HAP-1 (cell line): ENCODE measurements around the gene MUSTN1.

ENCODE experiments used
- DNase-seq, 2 experiments: peaks; one replicate each; pipeline ENCODE4 v3.0.0-alpha.2; 2016 to 2020; ENCODE audit warnings: low spot score in 2 of 2
- H3K27me3 ChIP-seq: fragments of 250-450 bp; sonication (Bioruptor Pico); 2 replicates; pipeline ENCODE4 v1.5.1; 2020; ENCODE audit warnings: low read depth, mild to moderate bottlenecking, moderate library complexity
- H3K36me3 ChIP-seq: fragments of 250-450 bp; sonication (Bioruptor Pico); replicated peaks from 2 replicates; pipeline ENCODE4 v1.5.1; 2020; ENCODE audit warnings: mild to moderate bottlenecking
- H3K4me1 ChIP-seq: fragments of 250-450 bp; sonication (Bioruptor Pico); 2 replicates; pipeline ENCODE4 v1.5.1; 2020; ENCODE audit warnings: mild to moderate bottlenecking
- H3K4me3 ChIP-seq: fragments of 250-450 bp; sonication (Bioruptor Pico); 2 replicates; pipeline ENCODE4 v1.5.1; 2020; ENCODE audit warnings: mild to moderate bottlenecking, moderate library complexity
- H3K9me3 ChIP-seq: fragments of 250-450 bp; sonication (Bioruptor Pico); 2 replicates; pipeline ENCODE4 v1.5.1; 2020; ENCODE audit warnings: mild to moderate bottlenecking, moderate library complexity
- in situ Hi-C: fragments of 300-500 bp; cut with MboI; formaldehyde crosslinking; loops from 3 replicates; pipeline ENCODE4 v1.14.3; 2020; ENCODE audit warnings: low sequenced_read_pairs, inconsistent platforms, mixed read lengths

Gene MUSTN1

DNA sequence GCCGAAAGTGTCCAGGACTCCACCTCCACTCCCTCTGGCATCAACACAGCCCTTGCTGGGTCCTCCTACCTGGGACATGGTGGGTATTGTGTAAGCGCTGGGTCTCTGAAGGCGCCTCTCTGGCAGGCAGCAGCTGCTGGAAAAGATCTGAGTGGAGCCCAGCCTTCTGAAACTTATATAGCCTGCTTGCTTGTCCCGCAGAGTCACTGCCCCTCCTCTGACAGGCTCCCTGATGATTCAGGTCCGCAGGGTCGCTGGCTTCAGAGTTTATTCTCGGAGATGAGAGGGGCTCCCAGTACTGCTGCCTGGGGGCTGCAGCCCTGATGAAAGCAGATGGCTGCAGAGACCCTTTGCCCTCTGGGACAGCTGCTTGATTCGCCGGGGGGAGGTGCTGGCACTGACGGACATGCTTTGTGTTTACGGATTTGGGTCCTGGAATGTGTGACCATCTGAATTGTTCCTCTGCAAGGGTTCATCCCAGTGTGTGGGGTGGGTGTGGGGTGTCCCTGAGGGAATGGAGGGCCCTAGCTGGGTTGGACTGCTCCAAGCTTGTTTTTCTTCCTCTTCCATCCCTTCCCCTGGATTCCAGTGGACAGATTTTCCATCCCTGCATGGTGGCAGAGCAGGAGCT lies at the start of gene MUSTN1:
Gene MUSTN1 (minus strand): TSS at position 149 of the 631 bp plus-strand sequence. CDS start 71 bp downstream, at position 78.
- no peak for DNase-seq
- no peaks in the 10 kb centered on the region for H3K36me3 ChIP-seq
- no peaks in the 10 kb centered on the region for H3K4me1 ChIP-seq
- H3K9me3 ChIP-seq, result no peaks in the 10 kb centered on the region
- in situ Hi-C loops, result no loop called here
- no peaks in the 10 kb centered on the region for H3K27me3 ChIP-seq
- H3K4me3 ChIP-seq, result no peak within 1 kb of the TSS

DNA sequence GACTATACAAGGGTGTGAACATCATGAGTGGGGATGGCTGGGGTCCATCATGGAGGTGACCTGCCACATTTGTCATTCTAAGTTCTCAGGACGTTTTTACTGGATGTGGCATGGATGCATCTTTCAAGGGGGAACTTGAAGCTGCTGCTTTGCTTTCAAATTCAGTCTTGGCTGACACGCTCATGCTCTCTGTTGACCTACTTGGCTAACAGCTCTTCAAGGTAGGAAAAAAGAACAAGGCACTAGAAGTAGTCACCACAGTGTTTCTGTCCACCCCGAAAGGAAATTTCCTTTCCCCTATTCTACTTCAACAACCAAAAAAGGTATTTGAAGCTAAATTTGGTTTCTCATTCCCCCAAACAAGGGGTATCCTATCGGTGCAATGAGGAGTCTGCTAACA lies 47.6 kb upstream of the MUSTN1 start:
- no peaks in the 10 kb centered on the region for H3K27me3 ChIP-seq
- H3K4me3 ChIP-seq, result no peak overlapping the region
- in situ Hi-C loops, result no loop called here
- H3K36me3 ChIP-seq, result peaks cover 5% of the 10 kb centered on the region; the same call in 1 of the 2 replicates
- H3K4me1 ChIP-seq, result peaks cover 8% of the 10 kb centered on the region; the same call in 1 of the 2 replicates
- no peaks in the 10 kb centered on the region for H3K9me3 ChIP-seq
- DNase-seq, result no peak

DNA sequence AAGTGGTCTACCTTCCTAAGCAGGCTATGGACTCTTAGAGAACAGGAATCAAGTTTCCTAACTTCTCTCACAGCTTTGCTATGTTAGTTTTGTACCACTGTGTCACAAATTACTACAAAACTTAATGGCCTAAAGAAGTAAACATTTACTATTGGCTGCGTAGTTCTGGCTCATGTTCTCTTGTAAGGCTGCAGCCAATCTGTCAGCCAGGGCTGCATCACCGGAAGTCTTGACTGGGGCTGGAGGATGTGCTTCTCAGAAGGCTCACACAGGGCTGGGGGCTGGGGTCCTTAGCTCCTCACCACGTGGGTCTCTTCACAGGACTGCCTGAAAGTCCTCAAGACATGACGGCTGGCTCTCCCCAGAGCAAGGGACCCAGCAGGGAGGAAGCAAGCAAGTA lies 47.1 kb upstream of the MUSTN1 start:
- Histone ChIP-seq H3K4me1 (peaks cover 8% of the 10 kb centered on the region; the same call in 1 of the 2 replicates), H3K4me3 (no peak overlapping the region), H3K27me3 (no peaks in the 10 kb centered on the region), H3K36me3 (peaks cover 5% of the 10 kb centered on the region; the same call in 1 of the 2 replicates), H3K9me3 (no peaks in the 10 kb centered on the region)
- in situ Hi-C loops, result no loop called here
- DNase-seq, result no peak

DNA sequence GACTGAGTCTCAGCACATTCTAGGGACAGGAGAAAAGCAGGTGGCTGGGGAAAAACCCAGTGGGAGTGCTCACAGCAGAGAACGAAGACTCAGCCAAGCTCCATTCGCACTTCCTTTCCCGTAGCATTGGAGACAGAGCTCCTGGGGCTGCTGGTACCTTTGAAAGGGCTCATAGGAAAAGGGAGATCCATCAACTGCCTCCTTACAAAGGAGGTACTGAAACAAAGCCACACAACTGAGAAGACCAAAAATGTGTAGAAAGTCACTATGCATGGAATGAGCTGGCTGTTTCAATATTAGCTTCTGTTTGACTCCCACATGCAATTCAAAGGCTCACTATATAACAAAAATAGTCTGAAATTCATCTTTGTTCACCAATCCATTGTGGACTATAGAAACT lies 45.7 kb upstream of the MUSTN1 start:
- in situ Hi-C loops, result no loop called here
- no peak for DNase-seq
- peaks cover 4% of the 10 kb centered on the region; the same call in 1 of the 2 replicates for H3K36me3 ChIP-seq

DNA sequence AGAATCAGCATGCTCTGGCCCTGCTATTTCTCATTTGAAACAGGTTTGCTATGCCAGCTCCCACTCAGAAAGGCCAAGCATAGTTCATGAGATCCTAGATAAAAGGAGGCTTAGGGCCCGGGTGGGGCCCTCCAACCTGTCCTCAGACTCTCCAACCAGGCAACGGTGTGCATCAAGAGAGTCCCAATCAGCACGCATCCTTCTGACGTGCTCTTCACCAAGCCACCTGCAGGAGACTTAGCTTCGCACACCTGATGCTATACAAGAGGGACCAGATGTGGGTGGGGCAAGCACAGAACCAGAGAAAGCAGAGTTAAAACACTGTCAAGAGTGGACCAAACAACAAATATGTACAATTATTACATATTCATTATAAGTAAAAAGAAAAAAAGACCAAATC lies 45.2 kb upstream of the MUSTN1 start:
- H3K9me3 ChIP-seq, result no peaks in the 10 kb centered on the region
- in situ Hi-C loops, result no loop called here
- no peak overlapping the region for H3K4me3 ChIP-seq
- H3K36me3 ChIP-seq, result no peaks in the 10 kb centered on the region; the same call in 1 of the 2 replicates
- H3K27me3 ChIP-seq, result no peaks in the 10 kb centered on the region
- no peak for DNase-seq
- H3K4me1 ChIP-seq, result peaks cover 8% of the 10 kb centered on the region; the same call in 1 of the 2 replicates

More for the DNA sequence above, 45.7 kb upstream of the MUSTN1 start:
- H3K9me3 ChIP-seq, result no peaks in the 10 kb centered on the region
- no peaks in the 10 kb centered on the region for H3K27me3 ChIP-seq
- no peak overlapping the region for H3K4me3 ChIP-seq
- H3K4me1 ChIP-seq, result peaks cover 8% of the 10 kb centered on the region; the same call in 1 of the 2 replicates

DNA sequence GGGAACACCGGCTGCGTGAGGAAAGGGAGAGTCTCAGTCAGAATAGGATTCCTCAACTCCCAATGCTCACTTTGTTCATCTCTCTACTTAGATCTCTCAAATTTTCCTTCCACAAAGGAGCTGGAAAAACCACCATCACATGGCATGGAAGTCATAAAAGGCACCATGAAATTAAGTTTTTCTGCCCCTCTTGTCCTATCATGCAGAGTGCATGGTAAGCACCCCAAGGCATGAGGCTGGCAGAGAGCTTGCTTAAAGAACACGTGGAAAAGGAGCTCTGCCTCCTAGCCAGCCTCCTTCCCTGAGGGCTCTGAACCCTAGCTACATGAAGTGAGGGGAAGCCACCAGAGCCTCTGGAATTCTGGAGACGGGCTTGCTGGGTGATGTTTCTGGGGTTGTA lies 44.8 kb upstream of the MUSTN1 start:
- no peak for DNase-seq
- no peaks in the 10 kb centered on the region; the same call in 1 of the 2 replicates for H3K36me3 ChIP-seq
- no peaks in the 10 kb centered on the region for H3K9me3 ChIP-seq
- H3K27me3 ChIP-seq, result no peaks in the 10 kb centered on the region
- in situ Hi-C loops, result no loop called here
- H3K4me3 ChIP-seq, result no peak overlapping the region
- peaks cover 8% of the 10 kb centered on the region; the same call in 1 of the 2 replicates for H3K4me1 ChIP-seq

DNA sequence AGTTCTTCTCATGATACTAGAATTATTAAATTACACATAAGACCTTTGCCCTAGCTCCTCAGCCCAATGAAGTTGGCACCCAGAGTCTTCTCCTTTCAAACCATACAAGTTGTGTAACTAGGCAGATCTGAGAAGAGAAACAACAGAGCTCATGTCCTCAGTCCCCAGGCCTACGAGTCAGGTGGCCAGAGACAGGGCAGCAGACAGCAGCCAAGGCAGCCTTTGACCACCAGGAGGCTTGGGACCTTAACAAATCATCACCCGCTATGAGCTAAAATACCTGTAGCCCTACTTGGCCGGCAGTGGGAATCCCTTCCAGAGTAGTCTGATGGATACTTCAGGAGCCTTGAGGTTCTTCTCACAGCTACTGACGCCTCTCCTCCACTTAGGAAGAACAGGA lies 44.3 kb upstream of the MUSTN1 start:
- H3K36me3 ChIP-seq, result no peaks in the 10 kb centered on the region; the same call in 1 of the 2 replicates
- H3K9me3 ChIP-seq, result no peaks in the 10 kb centered on the region
- H3K27me3 ChIP-seq, result no peaks in the 10 kb centered on the region
- in situ Hi-C loops, result no loop called here
- H3K4me1 ChIP-seq, result peaks cover 8% of the 10 kb centered on the region; the same call in 1 of the 2 replicates
- DNase-seq, result no peak
- H3K4me3 ChIP-seq, result no peak overlapping the region

DNA sequence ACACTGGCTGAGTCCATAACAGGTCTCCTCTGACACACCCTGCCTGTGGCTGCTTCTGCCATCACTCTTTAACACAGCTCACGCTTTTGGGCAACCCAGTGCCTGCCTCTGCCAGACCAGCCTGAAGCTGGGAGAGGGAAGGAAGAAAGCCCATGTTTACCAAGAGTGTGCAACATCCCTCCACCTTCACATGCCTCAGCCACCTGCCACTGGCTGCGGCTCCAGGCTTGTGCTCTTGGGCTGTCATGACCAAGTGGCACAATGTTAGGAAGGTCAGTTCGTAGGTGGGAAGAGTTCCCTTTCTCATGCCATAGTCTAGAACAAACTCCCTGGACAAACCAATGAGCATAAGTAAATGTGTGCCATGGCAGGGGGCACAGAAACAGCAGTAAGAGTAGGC lies 42.3 kb upstream of the MUSTN1 start:
- Histone ChIP-seq H3K4me1 (no peaks in the 10 kb centered on the region; the same call in 1 of the 2 replicates), H3K27me3 (no peaks in the 10 kb centered on the region), H3K36me3 (no peaks in the 10 kb centered on the region; the same call in 1 of the 2 replicates), H3K4me3 (no peak overlapping the region), H3K9me3 (no peaks in the 10 kb centered on the region)
- in situ Hi-C loops, result no loop called here
- DNase-seq, result no peak

DNA sequence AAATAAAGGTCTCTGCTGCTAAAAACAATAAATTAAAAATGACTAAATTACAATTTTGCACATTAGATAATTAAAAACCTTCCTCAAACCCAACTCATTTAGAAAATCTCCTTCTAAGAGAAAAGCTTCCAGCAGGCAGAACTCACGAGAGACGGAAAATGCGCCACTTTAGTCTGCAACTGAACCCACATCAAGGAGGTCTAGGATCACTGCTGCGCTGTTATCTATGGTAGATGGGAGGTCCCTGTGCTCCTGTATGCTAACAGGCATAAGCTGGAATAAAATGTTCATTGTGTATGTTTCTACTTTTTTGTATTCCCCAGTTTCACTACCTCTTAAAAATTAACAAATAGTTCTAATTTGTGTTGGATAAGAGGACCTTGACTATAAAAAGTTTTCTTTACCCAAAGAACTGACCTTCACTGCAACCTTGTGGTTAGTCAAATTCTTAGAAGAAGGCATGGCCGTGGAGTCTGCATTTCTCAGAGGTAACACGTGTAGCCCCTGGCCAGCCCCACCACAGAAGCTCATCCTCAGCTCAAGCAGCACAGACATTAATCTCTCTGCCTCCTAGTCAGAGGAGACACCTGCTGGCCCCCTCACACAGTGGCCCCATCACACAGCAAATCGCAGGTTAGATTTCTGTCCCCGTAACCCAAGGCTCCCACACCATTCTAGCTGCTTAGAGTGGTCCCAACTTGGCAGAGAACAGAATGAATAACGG lies 40.2 kb upstream of the MUSTN1 start:
- H3K27me3 ChIP-seq, result no peaks in the 10 kb centered on the region
- in situ Hi-C loops, result no loop called here

DNA sequence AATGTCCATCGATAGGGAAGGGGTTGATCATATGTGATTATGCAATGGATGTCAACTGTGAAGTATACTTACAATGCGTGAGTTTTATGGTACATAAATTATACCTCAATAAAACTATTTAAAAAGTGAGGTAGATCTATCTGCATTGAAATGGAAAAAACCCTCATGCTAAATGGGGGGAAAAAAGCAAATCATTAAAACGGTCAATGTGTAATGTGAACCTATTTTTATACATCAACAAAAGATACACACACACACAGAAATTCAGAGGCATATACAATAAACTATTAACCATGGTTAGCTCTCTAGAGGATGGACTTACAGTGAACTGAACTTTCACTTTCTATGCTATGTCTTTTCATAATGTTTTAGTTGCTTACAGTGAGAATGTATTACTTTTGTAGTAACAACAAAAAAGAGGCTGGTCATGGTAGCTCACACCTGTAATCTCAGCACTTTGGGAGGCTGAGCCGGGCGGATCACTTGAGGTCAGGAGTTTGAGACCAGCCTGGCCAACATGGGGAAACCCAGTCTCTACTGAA lies 39.4 kb upstream of the MUSTN1 start:
- H3K9me3 ChIP-seq, result no peaks in the 10 kb centered on the region
- DNase-seq, result no peak
- in situ Hi-C loops, result no loop called here
- no peaks in the 10 kb centered on the region; the same call in 1 of the 2 replicates for H3K4me1 ChIP-seq
- no peaks in the 10 kb centered on the region for H3K36me3 ChIP-seq
- H3K4me3 ChIP-seq, result no peak overlapping the region
- H3K27me3 ChIP-seq, result no peaks in the 10 kb centered on the region

More for the DNA sequence above, 40.2 kb upstream of the MUSTN1 start:
- Histone ChIP-seq H3K36me3 (no peaks in the 10 kb centered on the region), H3K4me3 (no peak overlapping the region), H3K9me3 (no peaks in the 10 kb centered on the region), H3K4me1 (no peaks in the 10 kb centered on the region; the same call in 1 of the 2 replicates)
- DNase-seq, result no peak

DNA sequence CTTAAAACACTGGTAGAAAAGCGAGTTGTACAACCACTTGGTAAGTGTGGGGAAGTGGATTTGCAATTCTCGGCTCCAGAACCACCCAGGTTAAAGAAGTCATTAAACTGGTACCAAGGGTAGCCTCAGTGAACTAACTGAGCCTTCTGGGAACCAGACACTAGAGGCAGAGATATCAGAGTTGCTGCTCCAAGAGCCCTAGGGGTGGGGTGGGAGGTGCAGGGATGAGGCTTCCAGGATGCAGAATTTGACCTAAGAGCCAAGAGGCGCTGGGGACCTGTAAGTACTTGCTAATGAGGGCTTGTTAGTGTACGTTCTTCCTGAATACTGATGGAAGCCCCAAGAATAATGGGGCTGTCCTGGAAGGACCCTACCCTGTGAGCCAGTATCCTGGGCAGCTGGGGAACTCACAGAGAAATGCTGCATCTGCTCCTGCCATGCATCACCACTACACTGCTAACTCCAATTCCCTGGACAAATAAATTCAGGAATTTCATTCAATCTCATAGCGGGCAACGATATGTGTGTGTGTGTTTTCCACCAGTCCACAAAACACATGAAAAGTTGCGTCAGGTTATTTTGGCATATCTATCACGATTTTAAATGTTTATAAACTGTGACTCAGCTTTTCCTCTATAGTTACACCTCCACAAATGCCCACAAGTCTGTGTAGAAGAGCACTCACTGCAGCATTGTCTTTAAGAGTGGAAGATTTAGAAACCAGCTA lies 38.8 kb upstream of the MUSTN1 start:
- DNase-seq, result no peak
- no peaks in the 10 kb centered on the region; the same call in 1 of the 2 replicates for H3K4me1 ChIP-seq

DNA sequence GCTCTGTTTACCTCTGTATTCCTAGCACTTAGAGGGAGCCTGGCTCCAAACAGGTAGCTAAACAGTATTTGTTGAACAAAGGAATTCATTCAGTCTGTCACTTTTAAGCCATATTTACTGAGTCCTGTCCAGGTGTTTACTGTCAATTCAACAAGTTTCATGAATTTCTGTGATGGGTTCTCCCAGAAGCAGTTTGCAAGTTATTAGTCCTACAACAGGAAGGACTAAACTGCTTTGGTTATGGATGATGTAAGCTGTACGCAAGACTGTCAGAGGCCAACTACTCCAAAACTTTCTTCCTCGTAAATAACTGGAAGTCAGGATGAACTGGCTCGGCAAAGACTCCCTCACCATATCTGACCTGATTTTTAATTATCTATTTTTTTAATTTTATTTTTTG lies 37.4 kb upstream of the MUSTN1 start:
- in situ Hi-C loops, result no loop called here
- Histone ChIP-seq H3K4me3 (no peak overlapping the region), H3K36me3 (no peaks in the 10 kb centered on the region), H3K9me3 (no peaks in the 10 kb centered on the region), H3K4me1 (no peaks in the 10 kb centered on the region; the same call in 1 of the 2 replicates), H3K27me3 (no peaks in the 10 kb centered on the region)
- DNase-seq, result no peak

More for the DNA sequence above, 38.8 kb upstream of the MUSTN1 start:
- Histone ChIP-seq H3K4me3 (no peak overlapping the region), H3K27me3 (no peaks in the 10 kb centered on the region), H3K9me3 (no peaks in the 10 kb centered on the region), H3K36me3 (no peaks in the 10 kb centered on the region)
- in situ Hi-C loops, result no loop called here

DNA sequence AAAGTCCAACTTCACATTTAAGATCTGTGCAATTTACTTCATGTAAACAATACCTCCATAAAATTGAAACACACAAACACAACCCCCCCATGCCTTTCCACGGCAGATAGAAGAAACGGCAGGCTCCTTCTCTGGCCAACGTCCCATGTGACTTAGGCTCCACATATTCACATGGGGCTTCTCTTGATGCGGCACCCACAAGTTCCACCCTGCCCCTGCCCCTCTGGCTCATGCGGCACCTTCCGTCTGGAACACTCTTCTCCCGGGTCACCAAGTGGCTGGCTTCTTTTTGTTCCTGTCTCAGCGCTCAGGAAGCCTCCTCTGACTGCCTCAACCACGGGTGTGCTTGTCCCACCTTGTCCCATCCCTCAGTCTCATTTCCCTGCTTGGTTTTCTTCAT lies 36.9 kb upstream of the MUSTN1 start:
- no peaks in the 10 kb centered on the region for H3K36me3 ChIP-seq
- H3K4me3 ChIP-seq, result no peak overlapping the region
- no peaks in the 10 kb centered on the region for H3K9me3 ChIP-seq
- H3K4me1 ChIP-seq, result no peaks in the 10 kb centered on the region; the same call in 1 of the 2 replicates
- no peaks in the 10 kb centered on the region for H3K27me3 ChIP-seq
- DNase-seq, result no peak
- in situ Hi-C loops, result no loop called here
